Natural killer cell (primary cell): ENCODE data around the gene AURKAIP1. TPM values are rescaled to one million over a fixed set of nuclear protein-coding genes. Genes with fewer than 3 reads are reported as not detected.

Source experiments
- ATAC-seq, 3 donors: fragments of 150-1000 bp in 2 of 3; fragments of 200-7000 bp in 1 of 3; cut with Tn5 transposase; 1 replicate in 1 of 3; 2 replicates in 2 of 3; pipeline ENCODE4 v1.10.0; 2021; ENCODE audit warnings: mild to moderate bottlenecking in 2 of 3, moderate library complexity in 2 of 3
- DNase-seq, 2 donors: peaks; one replicate each; pipeline versions ENCODE4 v3.0.0 to v3.0.0-alpha.2; 2013 to 2021; ENCODE audit warnings: mixed read lengths in 1 of 2
- H3K27ac ChIP-seq: one replicate; pipeline ENCODE4 v1.5.1; 2013; ENCODE audit warnings: mild to moderate bottlenecking, low read length
- H3K27me3 ChIP-seq: one replicate; pipeline ENCODE4 v1.6.1; 2013; ENCODE audit warnings: low read length; ENCODE audit not compliant: control insufficient read depth, insufficient read depth
- H3K36me3 ChIP-seq: one replicate; pipeline ENCODE4 v1.6.1; 2013; ENCODE audit warnings: low read length; ENCODE audit not compliant: control insufficient read depth, insufficient read depth
- H3K4me1 ChIP-seq: one replicate; pipeline ENCODE4 v1.6.1; 2013; ENCODE audit warnings: low read length; ENCODE audit not compliant: control insufficient read depth, insufficient read depth
- H3K4me3 ChIP-seq: one replicate; pipeline ENCODE4 v1.5.1; 2013; ENCODE audit warnings: low read length
- H3K9me3 ChIP-seq: one replicate; pipeline ENCODE4 v1.6.1; 2013; ENCODE audit warnings: low read length; ENCODE audit not compliant: control insufficient read depth, insufficient read depth
- H3K27ac Mint-ChIP-seq, 2 donors: one replicate each; pipeline ENCODE4 v1.8.0; 2022; ENCODE audit warnings: mild to moderate bottlenecking in 2 of 2, mixed read lengths in 2 of 2, moderate library complexity in 1 of 2
- H3K27me3 Mint-ChIP-seq, 2 donors: one replicate each; pipeline ENCODE4 v1.8.0; 2022; ENCODE audit warnings: low read depth in 2 of 2, mixed read lengths in 2 of 2
- H3K36me3 Mint-ChIP-seq: one replicate; pipeline ENCODE4 v1.8.0; 2022; ENCODE audit warnings: mixed read lengths
- H3K4me1 Mint-ChIP-seq, 2 donors: one replicate each; pipeline ENCODE4 v1.8.0; 2022; ENCODE audit warnings: mixed read lengths in 2 of 2
- H3K4me3 Mint-ChIP-seq: one replicate; pipeline ENCODE4 v1.8.0; 2022; ENCODE audit warnings: mild to moderate bottlenecking, moderate library complexity, mixed read lengths
- H3K9me3 Mint-ChIP-seq, 2 donors: one replicate each; pipeline ENCODE4 v1.8.0; 2022; ENCODE audit warnings: mixed read lengths in 2 of 2
- CTCF ChIP-seq: fragments of 200-600 bp; IDR thresholded peaks from one replicate; pipeline ENCODE4 v1.8.0; 2022; ENCODE audit warnings: antibody characterized with exemption
- WGBS: methylation state at CpG from one replicate; pipeline ENCODE4 v1.1.7; 2013; ENCODE audit warnings: missing lambda C conversion rate; ENCODE audit not compliant: insufficient coverage; 5-methylcytosine and 5-hydroxymethylcytosine counted together
- intact Hi-C: fragments of 100-400 bp; cut with micrococcal nuclease; formaldehyde crosslinking; loops from one replicate; pipeline ENCODE4 v1.14.2; 2022
- total RNA-seq, 4 donors: library from RNA; stranded (reverse); fragments of 120-200 nt in 1 of 4; gene quantifications; one replicate each; pipeline versions ENCODE4 v1.2.3 to v1.2.4, GENCODE V29; 2013 to 2022

The AURKAIP1 gene
- total RNA-seq, 3 donors from 2014 or later (not counting 1 experiment from before 2014, with no cell fraction given): 60.0 to 76.3 (median 64.6) TPM

DNA sequence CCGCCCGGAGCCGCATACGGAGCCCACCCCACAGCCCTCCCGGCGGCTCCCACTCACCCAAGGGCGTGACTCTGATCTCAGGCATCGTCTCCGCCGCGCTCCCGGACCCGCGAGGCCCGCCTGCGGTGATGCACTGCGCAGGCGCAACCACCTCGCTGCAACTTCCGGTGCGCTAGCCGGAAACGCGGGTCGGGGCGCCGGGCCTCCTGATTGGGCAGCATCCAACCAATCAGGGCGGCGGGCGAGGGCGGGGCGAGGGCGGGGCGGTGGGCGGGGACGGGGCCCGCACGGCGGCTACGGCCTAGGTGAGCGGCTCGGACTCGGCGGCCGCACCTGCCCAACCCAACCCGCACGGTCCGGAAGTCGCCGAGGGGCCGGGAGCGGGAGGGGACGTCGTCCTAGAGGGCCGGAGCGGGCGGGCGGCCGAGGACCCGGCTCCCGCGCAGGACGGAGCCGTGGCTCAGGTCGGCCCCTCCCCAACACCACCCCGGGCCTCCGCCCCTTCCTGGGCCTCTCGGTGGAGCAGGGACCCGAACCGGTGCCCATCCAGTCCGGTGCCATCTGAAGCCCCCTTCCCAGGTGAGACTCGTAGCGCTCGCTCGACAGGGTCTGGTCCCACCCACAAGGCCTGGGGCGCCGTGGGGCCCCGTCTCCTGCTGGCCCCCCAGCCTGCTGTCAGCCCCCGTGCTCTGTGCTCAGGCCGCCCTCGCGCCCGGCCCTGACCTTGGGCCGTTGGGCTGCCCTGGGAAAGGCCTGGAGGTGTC lies 50.3 kb downstream of the AURKAIP1 start, which contains the start of the genes CPTP and INTS11:
CPTP (plus strand) TSS at position 279 of the 764 bp plus-strand sequence. CDS start 2,109 bp downstream, outside the sequence.
INTS11 (minus strand) TSS at position 137 of the 764 bp plus-strand sequence; CDS start at position 85, 52 bp downstream.
- Mint-ChIP-seq H3K36me3 (no peaks in the 10 kb centered on the region), H3K27ac (peak within 1 kb of the TSS; percentile 80 to 90), H3K9me3 (no peaks in the 10 kb centered on the region), H3K27me3 (no peaks in the 10 kb centered on the region), H3K4me1 (peaks cover 20 to 38% of the 10 kb centered on the region in 2 donors), H3K4me3 (peak within 1 kb of the TSS; percentile 93)
- WGBS: under 1% methylated on average over 84 of the region's 84 CpGs
- intact Hi-C loops: no loop called here
- TF ChIP-seq CTCF: no peak
- H3K4me1 ChIP-seq: peaks cover 37% of the 10 kb centered on the region
- peak within 1 kb of the TSS; percentile 64 for H3K4me3 ChIP-seq
- ATAC-seq: peak; percentile 91 to 92 (median 92)
- peak within 1 kb of the TSS; percentile 48 for H3K27ac ChIP-seq
- H3K9me3 ChIP-seq: no peaks in the 10 kb centered on the region
- H3K27me3 ChIP-seq: no peaks in the 10 kb centered on the region
- DNase-seq: peak; percentile 92 to 97
- H3K36me3 ChIP-seq: peaks cover 13% of the 10 kb centered on the region

- no peak for DNase-seq
These were observed 50.9 kb downstream of the AURKAIP1 start for GRCh38 chr1:1324084-1324523.

More at GRCh38 chr1:1324084-1324523, 50.9 kb downstream of the AURKAIP1 start:
- H3K27ac Mint-ChIP-seq: peak overlapping the region; percentile 80 to 90
- peak overlapping the region; percentile 93 for H3K4me3 Mint-ChIP-seq
- Histone ChIP-seq H3K4me3 (peak overlapping the region; percentile 64), H3K36me3 (peaks cover 14% of the 10 kb centered on the region), H3K27me3 (no peaks in the 10 kb centered on the region), H3K4me1 (peaks cover 37% of the 10 kb centered on the region), H3K27ac (peak overlapping the region; percentile 38), H3K9me3 (no peaks in the 10 kb centered on the region)
- peak; percentile 36 to 45 (median 37) for ATAC-seq
- TF ChIP-seq CTCF: no peak
- no peaks in the 10 kb centered on the region for H3K36me3 Mint-ChIP-seq
- H3K9me3 Mint-ChIP-seq: no peaks in the 10 kb centered on the region
- 0% methylated on average over 40 of the region's 41 CpGs for WGBS
- intact Hi-C loops: no loop called here
- no peaks in the 10 kb centered on the region for H3K27me3 Mint-ChIP-seq
- H3K4me1 Mint-ChIP-seq: peaks cover 20 to 44% of the 10 kb centered on the region in 2 donors

Other genes with a start within 250 kb of the AURKAIP1 start
- gene TTLL10, start 201.3 kb downstream of the AURKAIP1 start, total RNA-seq: 1 to 10 TPM in 2 of 3 donors, under 1 TPM in 1; 0.23 to 1.7 (median 1.7) TPM
- gene TNFRSF18, start 168.6 kb downstream of the AURKAIP1 start, total RNA-seq: 10 to 100 TPM; 40.3 to 81.9 (median 54.7) TPM
- gene TNFRSF4, start 161.1 kb downstream of the AURKAIP1 start, total RNA-seq: 10 to 100 TPM; 14.3 to 26.5 (median 15.7) TPM
- 100 to 1,000 TPM; 176 to 211 (median 184) TPM for gene SDF4, start 143.2 kb downstream of the AURKAIP1 start, total RNA-seq
- 10 to 100 TPM; 13.7 to 16.5 (median 16.3) TPM for gene B3GALT6, start 143.0 kb downstream of the AURKAIP1 start, total RNA-seq
- gene C1QTNF12, start 128.5 kb downstream of the AURKAIP1 start, total RNA-seq: 1 to 10 TPM; 2.6 to 4.1 (median 4.1) TPM
- gene UBE2J2, start 101.4 kb downstream of the AURKAIP1 start, total RNA-seq: 10 to 100 TPM; 66.0 to 84.2 (median 78.1) TPM
- gene SCNN1D, start 94.8 kb downstream of the AURKAIP1 start, total RNA-seq: 10 to 100 TPM in 1 of 3 donors, 1 to 10 TPM in 2; 6.9 to 13.1 (median 9.4) TPM
- 10 to 100 TPM; 56.1 to 59.7 (median 59.0) TPM for gene ACAP3, start 67.3 kb downstream of the AURKAIP1 start, total RNA-seq
- 10 to 100 TPM; 11.1 to 13.0 (median 12.9) TPM for gene PUSL1, start 66.6 kb downstream of the AURKAIP1 start, total RNA-seq
- gene INTS11, start 50.5 kb downstream of the AURKAIP1 start, total RNA-seq: 100 to 1,000 TPM; 150 to 189 (median 181) TPM
- gene CPTP, start 50.4 kb downstream of the AURKAIP1 start, total RNA-seq: 10 to 100 TPM in 2 of 3 donors, 1 to 10 TPM in 1; 8.0 to 14.6 (median 12.3) TPM
- gene TAS1R3, start 43.9 kb downstream of the AURKAIP1 start, total RNA-seq: 1 to 10 TPM in 2 of 3 donors, under 1 TPM in 1; 0.66 to 1.4 (median 1.3) TPM
- 10 to 100 TPM; 33.8 to 41.9 (median 35.6) TPM for gene DVL1, start 25.8 kb downstream of the AURKAIP1 start, total RNA-seq
- under 1 TPM in 1 of 3 donors, not detected in 2; 0.26 TPM for gene MXRA8, start 16.7 kb downstream of the AURKAIP1 start, total RNA-seq
- 100 to 1,000 TPM; 253 to 281 (median 274) TPM for gene CCNL2, start 24.1 kb upstream of the AURKAIP1 start, total RNA-seq
- gene MRPL20, start 32.1 kb upstream of the AURKAIP1 start, total RNA-seq: 100 to 1,000 TPM in 1 of 3 donors, 10 to 100 TPM in 2; 90.9 to 111 (median 92.7) TPM
- gene ANKRD65, start 46.1 kb upstream of the AURKAIP1 start, total RNA-seq: not detected
- gene VWA1, start 60.5 kb upstream of the AURKAIP1 start, total RNA-seq: not detected
- 1 to 10 TPM in 2 of 3 donors, under 1 TPM in 1; 0.13 to 2.2 (median 1.5) TPM for gene ATAD3C, start 74.5 kb upstream of the AURKAIP1 start, total RNA-seq
- gene ATAD3B, start 96.6 kb upstream of the AURKAIP1 start, total RNA-seq: 10 to 100 TPM; 31.9 to 52.4 (median 42.9) TPM
- gene ATAD3A, start 137.0 kb upstream of the AURKAIP1 start, total RNA-seq: 10 to 100 TPM; 17.3 to 37.3 (median 22.2) TPM
- gene TMEM240, start 165.4 kb upstream of the AURKAIP1 start, total RNA-seq: under 1 TPM; 0.35 to 1.00 (median 0.83) TPM
- 100 to 1,000 TPM in 1 of 3 donors, 10 to 100 TPM in 2; 87.5 to 107 (median 93.9) TPM for gene SSU72, start 199.7 kb upstream of the AURKAIP1 start, total RNA-seq
- 1 to 10 TPM; 2.8 to 3.2 (median 3.0) TPM for gene FNDC10, start 224.9 kb upstream of the AURKAIP1 start, total RNA-seq
- 10 to 100 TPM; 44.9 to 54.1 (median 46.0) TPM for gene MIB2, start 240.3 kb upstream of the AURKAIP1 start, total RNA-seq